MM.1S (cell line): ENCODE measurements around the gene ZNF729.

Experiments used
- DNase-seq: peaks from one replicate; pipeline ENCODE4 v3.0.0-alpha.2; 2015
- H2AFZ ChIP-seq: fragments of 300-600 bp; sonication (generic); 2 replicates; pipeline ENCODE4 v1.6.0; 2016; ENCODE audit warnings: antibody characterized with exemption, low read length
- H3F3A ChIP-seq: fragments of 300-600 bp; sonication (generic); 2 replicates; pipeline ENCODE4 v1.6.1; 2016; ENCODE audit warnings: mild to moderate bottlenecking, antibody characterized with exemption, low read length, moderate library complexity, mixed read lengths; ENCODE audit not compliant: insufficient read depth
- H3K27ac ChIP-seq: fragments of 300-600 bp; sonication (generic); 2 replicates; pipeline ENCODE4 v1.5.1; 2016; ENCODE audit warnings: mild to moderate bottlenecking, low read length
- H3K27me3 ChIP-seq: fragments of 300-600 bp; sonication (generic); replicated peaks from 2 replicates; pipeline ENCODE4 v1.6.0; 2016; ENCODE audit warnings: low read length; ENCODE audit not compliant: insufficient read depth
- H3K36me3 ChIP-seq: fragments of 300-600 bp; sonication (generic); replicated peaks from 2 replicates; pipeline ENCODE4 v1.6.1; 2016; ENCODE audit warnings: mild to moderate bottlenecking, low read length, mixed read lengths; ENCODE audit not compliant: insufficient read depth
- H3K4me1 ChIP-seq: fragments of 300-600 bp; sonication (generic); 2 replicates; pipeline ENCODE4 v1.6.1; 2016; ENCODE audit warnings: low read length, mixed read lengths
- H3K4me2 ChIP-seq: fragments of 300-600 bp; sonication (generic); 2 replicates; pipeline ENCODE4 v1.6.0; 2016; ENCODE audit warnings: low read depth, low read length
- H3K4me3 ChIP-seq: fragments of 300-600 bp; sonication (generic); 2 replicates; pipeline ENCODE4 v1.5.1; 2016; ENCODE audit warnings: low read length, mixed read lengths
- H3K79me2 ChIP-seq: fragments of 300-600 bp; sonication (generic); 2 replicates; pipeline ENCODE4 v1.6.1; 2016; ENCODE audit warnings: mixed run types, low read length, mixed read lengths
- H3K9ac ChIP-seq: fragments of 300-600 bp; sonication (generic); 2 replicates; pipeline ENCODE4 v1.6.1; 2016; ENCODE audit warnings: low read length, mixed read lengths
- H3K9me2 ChIP-seq: fragments of 300-600 bp; sonication (generic); replicated peaks from 2 replicates; pipeline ENCODE4 v1.6.1; 2016; ENCODE audit warnings: mild to moderate bottlenecking, low read length, mixed read lengths; ENCODE audit not compliant: insufficient read depth
- H3K9me3 ChIP-seq: fragments of 300-600 bp; sonication (generic); replicated peaks from 2 replicates; pipeline ENCODE4 v1.6.1; 2016; ENCODE audit warnings: mild to moderate bottlenecking, low read length, mixed read lengths; ENCODE audit not compliant: insufficient read depth
- H4K20me1 ChIP-seq: fragments of 300-600 bp; sonication (generic); 2 replicates; pipeline ENCODE4 v1.6.1; 2016; ENCODE audit warnings: mild to moderate bottlenecking, low read length, moderate library complexity, mixed read lengths; ENCODE audit not compliant: insufficient read depth
- EZH2 ChIP-seq: fragments of 300-600 bp; sonication (generic); optimal IDR thresholded peaks from 2 replicates; pipeline ENCODE3; 2017; ENCODE audit warnings: low read depth, mild to moderate bottlenecking, antibody characterized with exemption, low read length, mixed read lengths
- EZH2phosphoT487 ChIP-seq: fragments of 300-600 bp; sonication (generic); IDR thresholded peaks from 2 replicates; pipeline ENCODE4 v1.6.1; 2018; ENCODE audit warnings: antibody characterized with exemption, low read length
- TF ChIP-seq, protein P1 (sequence below): fragments of 300-600 bp; sonication (generic); IDR thresholded peaks from 2 replicates; pipeline ENCODE4 v1.5.1; 2016; ENCODE audit warnings: antibody characterized with exemption, low read length, mixed read lengths

Gene ZNF729

DNA sequence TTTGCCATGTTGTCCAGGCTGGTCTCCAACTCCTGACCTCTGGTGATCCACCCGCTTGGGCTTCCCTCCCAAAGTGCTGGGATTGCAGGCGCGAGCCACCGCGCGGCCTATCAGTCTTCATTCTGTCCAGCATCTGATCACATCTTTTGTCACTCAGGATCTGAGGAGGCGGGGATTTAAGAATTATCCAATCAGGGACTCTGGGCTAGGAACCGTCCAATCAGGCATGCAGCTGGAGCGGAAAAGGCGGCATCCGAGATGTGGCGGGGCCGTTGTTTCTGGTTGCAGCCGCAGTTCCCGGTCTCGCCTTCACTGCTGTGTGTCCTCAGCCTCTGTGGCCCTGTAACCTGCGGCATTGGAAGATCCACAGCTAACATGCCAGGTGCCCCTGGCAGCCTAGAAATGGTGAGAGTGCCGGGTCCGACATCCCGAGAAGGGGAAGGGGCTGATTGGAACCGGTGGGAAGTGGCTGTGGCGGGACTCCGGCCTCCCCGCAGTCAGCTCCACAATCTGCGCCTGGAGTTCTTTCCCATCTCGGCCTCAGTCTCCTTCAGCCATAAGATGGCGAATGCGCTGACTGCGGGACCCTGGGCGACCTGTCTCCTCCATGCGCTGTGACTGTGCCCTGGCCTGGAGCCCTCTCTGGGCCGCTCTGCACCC is at the start of gene ZNF729:
Gene ZNF729 (plus strand): TSS at position 291 of the 660 bp plus-strand sequence. CDS start 85 bp downstream, at position 376.
- Histone ChIP-seq H3K27me3 (no peaks in the 10 kb centered on the region), H3K9ac (no peak within 1 kb of the TSS), H4K20me1 (no peaks in the 10 kb centered on the region), H3F3A (no peaks in the 10 kb centered on the region), H3K9me2 (no peaks in the 10 kb centered on the region), H3K4me2 (no peak within 1 kb of the TSS), H3K9me3 (no peaks in the 10 kb centered on the region), H3K4me3 (no peak within 1 kb of the TSS), H3K4me1 (no peaks in the 10 kb centered on the region), H3K27ac (no peak within 1 kb of the TSS), H3K79me2 (no peaks in the 10 kb centered on the region), H3K36me3 (no peaks in the 10 kb centered on the region), H2AFZ (no peak within 1 kb of the TSS)
- TF ChIP-seq EZH2 (no peak), EZH2phosphoT487 (no peak)
- TF ChIP-seq, protein P1, sequence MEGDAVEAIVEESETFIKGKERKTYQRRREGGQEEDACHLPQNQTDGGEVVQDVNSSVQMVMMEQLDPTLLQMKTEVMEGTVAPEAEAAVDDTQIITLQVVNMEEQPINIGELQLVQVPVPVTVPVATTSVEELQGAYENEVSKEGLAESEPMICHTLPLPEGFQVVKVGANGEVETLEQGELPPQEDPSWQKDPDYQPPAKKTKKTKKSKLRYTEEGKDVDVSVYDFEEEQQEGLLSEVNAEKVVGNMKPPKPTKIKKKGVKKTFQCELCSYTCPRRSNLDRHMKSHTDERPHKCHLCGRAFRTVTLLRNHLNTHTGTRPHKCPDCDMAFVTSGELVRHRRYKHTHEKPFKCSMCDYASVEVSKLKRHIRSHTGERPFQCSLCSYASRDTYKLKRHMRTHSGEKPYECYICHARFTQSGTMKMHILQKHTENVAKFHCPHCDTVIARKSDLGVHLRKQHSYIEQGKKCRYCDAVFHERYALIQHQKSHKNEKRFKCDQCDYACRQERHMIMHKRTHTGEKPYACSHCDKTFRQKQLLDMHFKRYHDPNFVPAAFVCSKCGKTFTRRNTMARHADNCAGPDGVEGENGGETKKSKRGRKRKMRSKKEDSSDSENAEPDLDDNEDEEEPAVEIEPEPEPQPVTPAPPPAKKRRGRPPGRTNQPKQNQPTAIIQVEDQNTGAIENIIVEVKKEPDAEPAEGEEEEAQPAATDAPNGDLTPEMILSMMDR, result no peak
- no peak for DNase-seq

- Histone ChIP-seq H3K4me2 (no peak overlapping the region), H3F3A (no peaks in the 10 kb centered on the region), H3K36me3 (no peaks in the 10 kb centered on the region), H2AFZ (no peak overlapping the region), H3K4me3 (no peak overlapping the region), H3K9me3 (no peaks in the 10 kb centered on the region), H4K20me1 (no peaks in the 10 kb centered on the region), H3K9ac (no peak overlapping the region), H3K27me3 (no peaks in the 10 kb centered on the region), H3K79me2 (no peaks in the 10 kb centered on the region), H3K9me2 (no peaks in the 10 kb centered on the region), H3K4me1 (no peaks in the 10 kb centered on the region), H3K27ac (no peak overlapping the region)
- no peak for DNase-seq
- TF ChIP-seq, protein P1, result no peak
- TF ChIP-seq EZH2 (no peak), EZH2phosphoT487 (no peak)
Observed at GRCh38 chr19:22256856-22257255, 29.4 kb upstream of the ZNF729 start.

DNA sequence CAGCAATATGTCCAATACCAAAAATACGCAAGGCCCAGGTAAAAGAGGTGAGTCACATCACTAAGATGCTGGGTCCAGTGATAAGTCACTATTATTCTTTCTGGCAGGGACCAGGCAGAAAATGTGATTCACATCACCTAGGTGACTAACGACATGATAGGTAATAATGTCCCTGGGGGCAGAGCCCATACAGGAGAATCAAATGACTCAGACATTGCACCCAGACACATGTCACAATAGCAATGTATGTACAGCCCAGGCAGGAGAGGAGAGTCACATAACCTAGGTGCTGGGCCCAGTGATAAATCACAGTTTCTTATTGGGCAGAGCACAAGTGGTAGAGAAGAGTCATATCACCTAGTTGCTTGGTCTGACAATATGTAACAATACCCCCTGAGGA is 28.9 kb upstream of the ZNF729 start:
- no peaks in the 10 kb centered on the region for H3K79me2 ChIP-seq
- DNase-seq, result no peak
- no peaks in the 10 kb centered on the region for H3K9me3 ChIP-seq
- H3K9ac ChIP-seq, result no peak overlapping the region
- H4K20me1 ChIP-seq, result no peaks in the 10 kb centered on the region
- H2AFZ ChIP-seq, result no peak overlapping the region
- no peak overlapping the region for H3K4me2 ChIP-seq
- no peak overlapping the region for H3K4me3 ChIP-seq
- no peaks in the 10 kb centered on the region for H3K9me2 ChIP-seq
- no peak overlapping the region for H3K27ac ChIP-seq
- no peak for TF ChIP-seq EZH2
- no peak for TF ChIP-seq EZH2phosphoT487
- TF ChIP-seq, protein P1, result no peak
- no peaks in the 10 kb centered on the region for H3K27me3 ChIP-seq
- no peaks in the 10 kb centered on the region for H3K4me1 ChIP-seq
- H3F3A ChIP-seq, result no peaks in the 10 kb centered on the region
- no peaks in the 10 kb centered on the region for H3K36me3 ChIP-seq
